GM18520 (cell line): ENCODE results near the gene AGBL1.
"Not testable (repeated sequence)": the region's sequence is repeated elsewhere in the genome, so short reads cannot be mapped to it uniquely, and the experiment has no call there.

Experiments used
- ATAC-seq: cut with Tn5 transposase; IDR thresholded peaks from one replicate; pipeline ENCODE4 v1.9.1; 2021; ENCODE audit not compliant: unreplicated experiment

AGBL1 gene

GRCh38 chr15:86082619-86083380 is 3.1 kb downstream of the AGBL1 start:
- ATAC-seq = no peak

GRCh38 chr15:86087808-86088207 is 8.1 kb downstream of the AGBL1 start:
- ATAC-seq = no peak

- ATAC-seq = no peak
Measured at GRCh38 chr15:86089422-86089821, 9.8 kb downstream of the AGBL1 start.

- ATAC-seq = no peak
Measured at GRCh38 chr15:86101818-86102217, 22.1 kb downstream of the AGBL1 start.

GRCh38 chr15:86103825-86104224 is 24.2 kb downstream of the AGBL1 start:
- ATAC-seq = no peak

GRCh38 chr15:86106306-86106705 is 26.6 kb downstream of the AGBL1 start:
- no peak for ATAC-seq

- ATAC-seq = no peak
Measured at GRCh38 chr15:86115145-86115801, 35.6 kb downstream of the AGBL1 start.

- no peak for ATAC-seq
Measured at GRCh38 chr15:86121568-86122225, 42.0 kb downstream of the AGBL1 start.

GRCh38 chr15:86122691-86123391 is 43.2 kb downstream of the AGBL1 start:
- ATAC-seq = not testable (repeated sequence)

GRCh38 chr15:86125775-86126174 is 46.1 kb downstream of the AGBL1 start:
- ATAC-seq = no peak

GRCh38 chr15:86127547-86127946 is 47.9 kb downstream of the AGBL1 start:
- ATAC-seq = no peak

GRCh38 chr15:86135041-86135440 is 55.4 kb downstream of the AGBL1 start:
- ATAC-seq = no peak

- no peak for ATAC-seq
Measured at GRCh38 chr15:86136861-86137260, 57.2 kb downstream of the AGBL1 start.

GRCh38 chr15:86138798-86139197 is 59.1 kb downstream of the AGBL1 start:
- no peak for ATAC-seq

- no peak for ATAC-seq
Measured at GRCh38 chr15:86139828-86140227, 60.2 kb downstream of the AGBL1 start.

- no peak for ATAC-seq
Measured at GRCh38 chr15:86154705-86155104, 75.0 kb downstream of the AGBL1 start.

- ATAC-seq = no peak
Measured at GRCh38 chr15:86155551-86155950, 75.9 kb downstream of the AGBL1 start.

- ATAC-seq = no peak
Measured at GRCh38 chr15:86157606-86158293, 78.1 kb downstream of the AGBL1 start.

GRCh38 chr15:86159468-86159867 is 79.8 kb downstream of the AGBL1 start:
- no peak for ATAC-seq

GRCh38 chr15:86161250-86161649 is 81.6 kb downstream of the AGBL1 start:
- ATAC-seq = no peak

GRCh38 chr15:86162172-86162591 is 82.5 kb downstream of the AGBL1 start:
- no peak for ATAC-seq
